ENCODE data around the gene ZC3H7B.
"Not testable (repeated sequence)": the region's sequence is repeated elsewhere in the genome, so short reads cannot be mapped to it uniquely, and the experiment has no call there.

Gene ZC3H7B

GRCh38 chr22:41289671-41290070, 11.7 kb upstream of the ZC3H7B start:
- peak in 1 of 2 experiments; percentile 44 for DNase-seq (ENCODE audit: low read depth in 1 of 2, low spot score in 1 of 2)
- no peak for TF ChIP-seq SPI1 (IDR thresholded peaks at IDR 0.05; ENCODE audit: borderline replicate concordance, low read depth)
- H3K4me3 ChIP-seq (replicated peaks; ENCODE audit: insufficient read depth, low read length), result no peak overlapping the region
- no peak overlapping the region for H3K27ac ChIP-seq (replicated peaks)
- H3K27me3 ChIP-seq (ENCODE audit: insufficient read depth, poor library complexity, severe bottlenecking), result no peaks in the 10 kb centered on the region

GRCh38 chr22:41290262-41291221, 10.8 kb upstream of the ZC3H7B start:
- Histone ChIP-seq H3K27me3 (ENCODE audit: insufficient read depth, poor library complexity, severe bottlenecking) (no peaks in the 10 kb centered on the region), H3K27ac (replicated peaks) (no peak overlapping the region), H3K4me3 (replicated peaks; ENCODE audit: insufficient read depth, low read length) (no peak overlapping the region)
- TF ChIP-seq CTCF (IDR thresholded peaks at IDR 0.05; ENCODE audit: insufficient read depth, low read length) (no peak), SPI1 (IDR thresholded peaks at IDR 0.05; ENCODE audit: borderline replicate concordance, low read depth) (no peak), POLR2AphosphoS5 (IDR thresholded peaks at IDR 0.05; ENCODE audit: low read depth) (no peak), REST (IDR thresholded peaks at IDR 0.05; ENCODE audit: insufficient replicate concordance, low read depth) (no peak), GABPA (IDR thresholded peaks at IDR 0.05; ENCODE audit: low read depth) (no peak)
- no peak for DNase-seq (ENCODE audit: low read depth in 1 of 2, low spot score in 1 of 2)

GRCh38 chr22:41294816-41295215, 6.5 kb upstream of the ZC3H7B start:
- not testable (repeated sequence) for DNase-seq (ENCODE audit: low read depth in 1 of 2, low spot score in 1 of 2); H3K27me3 ChIP-seq (ENCODE audit: insufficient read depth, poor library complexity, severe bottlenecking); H3K27ac ChIP-seq (replicated peaks); H3K4me3 ChIP-seq (replicated peaks; ENCODE audit: insufficient read depth, low read length)

- H3K4me3 ChIP-seq (replicated peaks; ENCODE audit: insufficient read depth, low read length), result no peak overlapping the region
- no peak overlapping the region for H3K27ac ChIP-seq (replicated peaks)
- TF ChIP-seq REST (IDR thresholded peaks at IDR 0.05; ENCODE audit: insufficient replicate concordance, low read depth), result no peak
- no peak for TF ChIP-seq CTCF (IDR thresholded peaks at IDR 0.05; ENCODE audit: insufficient read depth, low read length)
These were observed 4.3 kb upstream of the ZC3H7B start for GRCh38 chr22:41296826-41297667.

More at GRCh38 chr22:41296826-41297667, 4.3 kb upstream of the ZC3H7B start:
- no peak for DNase-seq (ENCODE audit: low read depth in 1 of 2, low spot score in 1 of 2)
- H3K27me3 ChIP-seq (ENCODE audit: insufficient read depth, poor library complexity, severe bottlenecking), result no peaks in the 10 kb centered on the region
